H1 (cell line): ENCODE measurements around the gene TMEM254. TPM values are rescaled to one million over a fixed set of nuclear protein-coding genes. Genes with fewer than 3 reads are reported as not detected.

Experiments
- CTCF ChIA-PET: fragments of 300-600 bp; sonication (Branson Sonifier 250); formaldehyde crosslinking; loops from one replicate; lab custom pipeline; 2021; ENCODE audit not compliant: partially characterized antibody; lab: Charles Lee
- POLR2A ChIA-PET: fragments of 300-600 bp; sonication (Branson Sonifier 250); formaldehyde crosslinking; loops from one replicate; lab custom pipeline; 2021; ENCODE audit warnings: inconsistent platforms; ENCODE audit not compliant: partially characterized antibody; lab: Charles Lee
- DNase-seq, 2 experiments: peaks; one replicate each; pipeline versions ENCODE4 v3.0.0 to v3.0.0-alpha.2; 2010 to 2022; ENCODE audit warnings: low spot score in 2 of 2, low read depth in 1 of 2, mixed read lengths in 1 of 2
- FAIRE-seq: peaks from 2 replicates; lab custom pipeline; 2011; peaks lifted over from hg19 to GRCh38; lab: Jason Lieb, UNC
- H2AFZ ChIP-seq: 2 replicates; pipeline ENCODE4 v1.8.1; 2012; ENCODE audit warnings: low read length, inconsistent platforms
- H2AK5ac ChIP-seq: 2 replicates; pipeline ENCODE4 v1.6.1; 2013; ENCODE audit warnings: low read depth, low read length
- H2BK120ac ChIP-seq: replicated peaks from 2 replicates; pipeline ENCODE3; 2013; ENCODE audit warnings: low read depth, low read length, inconsistent platforms
- H2BK12ac ChIP-seq: 2 replicates; pipeline ENCODE4 v1.6.1; 2013; ENCODE audit warnings: low read depth, low read length
- H2BK15ac ChIP-seq: 2 replicates; pipeline ENCODE4 v1.6.1; 2013; ENCODE audit warnings: low read length
- H2BK20ac ChIP-seq: 2 replicates; pipeline ENCODE4 v1.6.1; 2013; ENCODE audit warnings: low read length
- H2BK5ac ChIP-seq: 2 replicates; pipeline ENCODE4 v1.6.1; 2013; ENCODE audit warnings: low read depth, low read length
- H3K14ac ChIP-seq: 2 replicates; pipeline ENCODE4 v1.6.1; 2013; ENCODE audit warnings: inconsistent platforms; ENCODE audit not compliant: insufficient read length
- H3K18ac ChIP-seq: 2 replicates; pipeline ENCODE4 v1.6.1; 2013; ENCODE audit warnings: low read length; ENCODE audit errors: extremely low read depth
- H3K23ac ChIP-seq: 2 replicates; pipeline ENCODE4 v1.6.1; 2013; ENCODE audit warnings: inconsistent platforms; ENCODE audit not compliant: insufficient read length
- H3K23me2 ChIP-seq: 2 replicates; pipeline ENCODE4 v1.6.1; 2013; ENCODE audit warnings: low read depth, low read length
- H3K27ac ChIP-seq: 2 replicates; pipeline ENCODE4 v1.6.1; 2011; ENCODE audit warnings: low read depth, low read length, inconsistent platforms
- H3K27me3 ChIP-seq, 4 experiments: replicated peaks in 1 of 4; 1 replicate in 1 of 4; 2 replicates in 3 of 4; pipeline versions ENCODE4 v1.6.1 to v1.8.1; 2011 to 2013; ENCODE audit warnings: low read length in 3 of 4, mild to moderate bottlenecking in 3 of 4, inconsistent platforms in 2 of 4, mixed read lengths in 2 of 4, moderate library complexity in 1 of 4; ENCODE audit not compliant: control insufficient read depth in 3 of 4, insufficient read depth in 3 of 4; ENCODE audit errors: extremely low read depth in 1 of 4
- H3K36me3 ChIP-seq, 4 experiments: 2 replicates each; pipeline versions ENCODE4 v1.6.1 to v1.8.1; 2011 to 2013; ENCODE audit warnings: mild to moderate bottlenecking in 4 of 4, low read length in 3 of 4, moderate library complexity in 2 of 4, control low read depth in 1 of 4, inconsistent platforms in 1 of 4; ENCODE audit not compliant: insufficient read depth in 4 of 4, control insufficient read depth in 2 of 4
- H3K4ac ChIP-seq: replicated peaks from 2 replicates; pipeline ENCODE3; 2013; ENCODE audit warnings: low read length, low read depth, mixed read lengths, inconsistent platforms; ENCODE audit not compliant: insufficient read length
- H3K4me1 ChIP-seq, 4 experiments: replicated peaks in 1 of 4; 1 replicate in 1 of 4; 2 replicates in 3 of 4; pipeline versions ENCODE4 v1.6.1 to v1.8.1; 2011 to 2013; ENCODE audit warnings: low read length in 3 of 4, inconsistent platforms in 2 of 4, mixed read lengths in 1 of 4; ENCODE audit not compliant: insufficient read depth in 4 of 4, control insufficient read depth in 3 of 4
- H3K4me2 ChIP-seq, 2 experiments: 2 replicates each; pipeline versions ENCODE4 v1.6.1 to v1.8.1; 2011 to 2013; ENCODE audit warnings: low read depth in 2 of 2, low read length in 2 of 2, control low read depth in 1 of 2, inconsistent platforms in 1 of 2, mild to moderate bottlenecking in 1 of 2; ENCODE audit not compliant: insufficient read depth in 1 of 2
- H3K4me3 ChIP-seq, 4 experiments: fragments of 200-600, 300-600 bp in 1 of 4; sonication (generic), shearing (Covaris generic), sonication (Bioruptor Twin) in 1 of 4; 2 replicates each; pipeline versions ENCODE4 v1.5.1 to v1.8.1; 2011 to 2016; ENCODE audit warnings: low read length in 4 of 4, low read depth in 3 of 4, control low read depth in 2 of 4, inconsistent platforms in 2 of 4, mild to moderate bottlenecking in 2 of 4, mixed read lengths in 1 of 4, moderate library complexity in 1 of 4; ENCODE audit not compliant: insufficient read depth in 2 of 4; ENCODE audit errors: extremely low read depth in 1 of 4
- H3K56ac ChIP-seq: replicated peaks from 2 replicates; pipeline ENCODE3; 2013; ENCODE audit warnings: low read depth, mild to moderate bottlenecking, mixed read lengths, low read length, inconsistent platforms; ENCODE audit not compliant: insufficient read length
- H3K79me1 ChIP-seq: 2 replicates; pipeline ENCODE4 v1.6.1; 2013; ENCODE audit warnings: low read depth, low read length, control low read depth
- H3K79me2 ChIP-seq, 2 experiments: 2 replicates each; pipeline versions ENCODE4 v1.6.1 to v1.8.1; 2012 to 2013; ENCODE audit warnings: low read length in 2 of 2, mild to moderate bottlenecking in 2 of 2, inconsistent platforms in 1 of 2; ENCODE audit not compliant: insufficient read depth in 2 of 2, control insufficient read depth in 1 of 2
- H3K9ac ChIP-seq, 4 experiments: replicated peaks in 1 of 4; 1 replicate in 1 of 4; 2 replicates in 3 of 4; pipeline versions ENCODE4 v1.6.1 to v1.8.1; 2011 to 2013; ENCODE audit warnings: low read depth in 3 of 4, low read length in 3 of 4, control low read depth in 2 of 4, mild to moderate bottlenecking in 2 of 4, moderate library complexity in 2 of 4, inconsistent platforms in 1 of 4; ENCODE audit errors: extremely low read depth in 1 of 4
- H3K9me3 ChIP-seq, 2 experiments: 2 replicates each; pipeline versions ENCODE4 v1.6.1 to v1.8.1; 2012 to 2013; ENCODE audit warnings: mild to moderate bottlenecking in 2 of 2, moderate library complexity in 2 of 2, control low read depth in 1 of 2, inconsistent platforms in 1 of 2, low read depth in 1 of 2, low read length in 1 of 2, mixed read lengths in 1 of 2; ENCODE audit not compliant: insufficient read depth in 2 of 2
- H4K20me1 ChIP-seq, 2 experiments: replicated peaks in 1 of 2; 2 replicates each; pipeline versions ENCODE3 to v1.8.1; 2011 to 2013; ENCODE audit warnings: inconsistent platforms in 2 of 2, low read length in 2 of 2, mild to moderate bottlenecking in 1 of 2; ENCODE audit not compliant: insufficient read depth in 2 of 2, control insufficient read depth in 1 of 2
- H4K5ac ChIP-seq: 2 replicates; pipeline ENCODE4 v1.6.1; 2013; ENCODE audit warnings: low read length, low read depth, mixed read lengths, inconsistent platforms; ENCODE audit not compliant: insufficient read length
- H4K8ac ChIP-seq: 2 replicates; pipeline ENCODE4 v1.8.0; 2013; ENCODE audit warnings: mild to moderate bottlenecking, moderate library complexity, low read length, inconsistent platforms; ENCODE audit not compliant: insufficient read depth; ENCODE audit errors: extremely low read depth
- H4K91ac ChIP-seq: replicated peaks from 2 replicates; pipeline ENCODE3; 2013; ENCODE audit warnings: low read length, mixed read lengths, inconsistent platforms; ENCODE audit not compliant: insufficient read length
- ATF3 ChIP-seq: IDR thresholded peaks from 2 replicates; pipeline ENCODE4 v1.6.1; 2011; ENCODE audit warnings: low read depth, mild to moderate bottlenecking, low read length; ENCODE audit not compliant: insufficient read depth
- BRCA1 ChIP-seq: IDR thresholded peaks from 2 replicates; pipeline ENCODE4 v1.6.1; 2012; ENCODE audit warnings: low read depth, low read length, improper control_type of control experiment
- CHD2 ChIP-seq: IDR thresholded peaks from 2 replicates; pipeline ENCODE4 v1.6.1; 2012; ENCODE audit warnings: low read length, improper control_type of control experiment
- GABPA ChIP-seq: IDR thresholded peaks from 2 replicates; pipeline ENCODE4 v1.6.1; 2011; ENCODE audit warnings: mild to moderate bottlenecking, low read length, moderate library complexity, borderline replicate concordance; ENCODE audit not compliant: insufficient read depth
- GTF2F1 ChIP-seq: IDR thresholded peaks from 2 replicates; pipeline ENCODE4 v1.6.1; 2012; ENCODE audit warnings: low read depth, low read length, improper control_type of control experiment, borderline replicate concordance
- JUN ChIP-seq: IDR thresholded peaks from 2 replicates; pipeline ENCODE4 v1.6.1; 2011; ENCODE audit warnings: low read depth, mild to moderate bottlenecking, improper control_type of control experiment, low read length
- KDM4A ChIP-seq: IDR thresholded peaks from one replicate; pipeline ENCODE4 v1.7.1; 2012; ENCODE audit warnings: low read depth, mild to moderate bottlenecking, moderate library complexity, low read length, inconsistent platforms; ENCODE audit not compliant: severe bottlenecking
- RFX5 ChIP-seq: IDR thresholded peaks from 2 replicates; pipeline ENCODE4 v1.6.1; 2011; ENCODE audit warnings: low read depth, low read length, improper control_type of control experiment, borderline replicate concordance
- RNF2 ChIP-seq: fragments of 200-900, 300-1000 bp; sonication (generic); IDR thresholded peaks from 2 replicates; pipeline ENCODE4 v1.7.1; 2016; ENCODE audit warnings: borderline replicate concordance, low read depth, mild to moderate bottlenecking, antibody characterized with exemption, low read length; ENCODE audit not compliant: poor library complexity, severe bottlenecking; ENCODE audit errors: missing control alignments
- SRF ChIP-seq: IDR thresholded peaks from 2 replicates; pipeline ENCODE4 v1.6.1; 2011; ENCODE audit warnings: mild to moderate bottlenecking, low read depth, low read length, moderate library complexity
- USF2 ChIP-seq: IDR thresholded peaks from 2 replicates; pipeline ENCODE4 v1.6.1; 2011; ENCODE audit warnings: low read length, improper control_type of control experiment
- WGBS, 2 experiments: shearing (Covaris generic) in 1 of 2; methylation state at CpG; one replicate each; pipeline versions ENCODE4 v1.1.6 to v1.1.7; 2013 to 2015; ENCODE audit warnings: low lambda C conversion rate in 2 of 2, mixed read lengths in 2 of 2, inconsistent platforms in 1 of 2, low coverage in 1 of 2, missing lambda C conversion rate in 1 of 2; ENCODE audit not compliant: insufficient replicate concordance in 2 of 2, insufficient coverage in 1 of 2, insufficient read length in 1 of 2; ENCODE audit errors: extremely low coverage in 1 of 2, missing lambda C conversion rate in 1 of 2; 5-methylcytosine and 5-hydroxymethylcytosine counted together
- polyA plus RNA-seq, 7 experiments: library from polyadenylated mRNA; depleted of rRNA in 3 of 7; stranded (reverse) in 5 of 7; unstranded in 2 of 7; fragments of >200 nt in 5 of 7; fragments of 200-250 nt in 2 of 7; gene quantifications; 1 replicate in 5 of 7; 2 replicates in 1 of 7; 4 replicates in 1 of 7; pipeline versions ENCODE4 v1.2.1 to v1.2.3, GENCODE V29; 2011 to 2013; ENCODE audit warnings: missing spikeins in 2 of 7, mixed read lengths in 2 of 7
- total RNA-seq: library from RNA; stranded (reverse); fragmentation: NEBNext Ultra II Directional; extraction: Animal tissue kit (Norgen Biotek cat#: 25700); gene quantifications from 2 replicates; pipeline ENCODE4 v1.2.1, GENCODE V29; 2021

The TMEM254 gene
- total and polyA plus RNA-seq, 2 of the 8 experiments (the other 6 are each of a cell fraction or from before 2014, with no cell fraction given): 26.9 to 61.2 TPM

- ChIA-PET POLR2A (no interaction called here), CTCF (interaction anchor here (0.5 to 0.7 kb wide), 2 partner anchors 10 kb away, joined by 3 read pairs; no protein-coding TSS in a partner anchor)
- no peak overlapping the region for H3K4ac ChIP-seq
- H2BK12ac ChIP-seq: peak overlapping the region; percentile 27; the same call in 1 of the 2 replicates
- H3K14ac ChIP-seq: no peak overlapping the region
- FAIRE-seq (no peak), DNase-seq (no peak)
- H3K56ac ChIP-seq: no peak overlapping the region
- 94% methylated on average over 2 of the region's 2 CpGs; no CpG with 5 or more reads in 1 of the 2 experiments for WGBS, 2 experiments
- no peak overlapping the region for H2AFZ ChIP-seq
- TF ChIP-seq RNF2: no peak
- TF ChIP-seq USF2: no peak
- no peak for TF ChIP-seq BRCA1
- TF ChIP-seq JUN: no peak
- no peak for TF ChIP-seq ATF3
- no peak for TF ChIP-seq KDM4A
- no peak for TF ChIP-seq RFX5
- TF ChIP-seq CHD2: no peak
- TF ChIP-seq SRF: no peak
- TF ChIP-seq GTF2F1: no peak
- no peak for TF ChIP-seq GABPA
- no peak overlapping the region for H3K23ac ChIP-seq
- no peak overlapping the region for H2BK20ac ChIP-seq
- H4K91ac ChIP-seq: no peak overlapping the region
- no peaks in the 10 kb centered on the region for H3K79me2 ChIP-seq
- no peaks in the 10 kb centered on the region for H3K27me3 ChIP-seq
- no peaks in the 10 kb centered on the region for H4K20me1 ChIP-seq
- H2BK120ac ChIP-seq: no peak overlapping the region
- H4K8ac ChIP-seq: no peak overlapping the region
- peaks cover 4 to 14% (median 7%) of the 10 kb centered on the region in 4 experiments for H3K4me1 ChIP-seq
- no peaks in the 10 kb centered on the region for H3K23me2 ChIP-seq
- H4K5ac ChIP-seq: no peak overlapping the region
- no peaks in the 10 kb centered on the region for H3K36me3 ChIP-seq
- 0 out of 2 replicates have a peak overlapping the region, but pooled peaks have one; percentile 6 for H3K27ac ChIP-seq
- no peaks in the 10 kb centered on the region for H3K79me1 ChIP-seq
- H2BK15ac ChIP-seq: no peak overlapping the region
- H3K4me3 ChIP-seq: no peak overlapping the region
- no peak overlapping the region for H2AK5ac ChIP-seq
- H3K9ac ChIP-seq: no peak overlapping the region
- H3K9me3 ChIP-seq: no peaks in the 10 kb centered on the region
- no peak overlapping the region for H2BK5ac ChIP-seq
- no peak overlapping the region for H3K4me2 ChIP-seq
- H3K18ac ChIP-seq: no peak overlapping the region
These were observed 5.9 kb upstream of the TMEM254 start for GRCh38 chr10:80072584-80072983.
